Endothelial cell of umbilical vein (primary cell): ENCODE data around the gene MYL5. TPM values are rescaled to one million over a fixed set of nuclear protein-coding genes. Genes with fewer than 3 reads are reported as not detected.

Experiments
- BruUV-seq: library from RNA; stranded (reverse); fragments of 400-500 nt; replicated peaks from 2 replicates; lab custom pipeline; 2021; lab: Mats Ljungman, UMichigan
- CTCF ChIA-PET: fragments of 300-600, 350-600 bp; sonication (Branson Sonifier 250); formaldehyde crosslinking; loops from one replicate; lab custom pipeline; 2021; ENCODE audit warnings: antibody characterized with exemption, inconsistent platforms; lab: Charles Lee
- POLR2A ChIA-PET: fragments of 300-600, 350-600 bp; sonication (Branson Sonifier 250); formaldehyde crosslinking; loops from one replicate; lab custom pipeline; 2021; ENCODE audit warnings: antibody characterized with exemption, inconsistent platforms; lab: Charles Lee
- DNase-seq: peaks from one replicate; pipeline ENCODE4 v3.0.0-alpha.2; 2011; ENCODE audit warnings: low read depth, low spot score
- FAIRE-seq: peaks from 2 replicates; lab custom pipeline; 2011; peaks lifted over from hg19 to GRCh38; lab: Jason Lieb, UNC
- H2AFZ ChIP-seq: 2 replicates; pipeline ENCODE4 v1.6.0; 2012; ENCODE audit warnings: low read depth, low read length, control low read depth, inconsistent platforms
- H3K27ac ChIP-seq: 2 replicates; pipeline ENCODE4 v1.5.1; 2011; ENCODE audit warnings: low read depth, mild to moderate bottlenecking, control low read depth, low read length, moderate library complexity; ENCODE audit not compliant: insufficient read depth
- H3K27me3 ChIP-seq, 2 experiments: 2 replicates each; pipeline versions ENCODE4 v1.6.0 to v1.6.1; 2011; ENCODE audit warnings: low read length in 2 of 2, mixed read lengths in 1 of 2; ENCODE audit not compliant: control insufficient read depth in 2 of 2, insufficient read depth in 2 of 2
- H3K36me3 ChIP-seq, 2 experiments: 2 replicates in 1 of 2; 3 replicates in 1 of 2; pipeline ENCODE4 v1.5.1; 2011; ENCODE audit warnings: low read length in 2 of 2, mild to moderate bottlenecking in 1 of 2, moderate library complexity in 1 of 2; ENCODE audit not compliant: control insufficient read depth in 2 of 2, insufficient read depth in 2 of 2; ENCODE audit errors: extremely low read depth in 1 of 2
- H3K4me1 ChIP-seq: 3 replicates; pipeline ENCODE4 v1.5.1; 2011; ENCODE audit warnings: mild to moderate bottlenecking, low read length; ENCODE audit not compliant: control insufficient read depth, insufficient read depth; ENCODE audit errors: extremely low read depth
- H3K4me2 ChIP-seq: 2 replicates; pipeline ENCODE4 v1.6.1; 2011; ENCODE audit warnings: low read length, control low read depth, mixed read lengths; ENCODE audit not compliant: insufficient read depth
- H3K4me3 ChIP-seq, 3 experiments: fragments of 200-600 bp in 1 of 3; sonication (generic), shearing (Covaris generic) in 1 of 3; replicated peaks in 1 of 3; 2 replicates each; pipeline ENCODE4 v1.5.1; 2011 to 2016; ENCODE audit warnings: control low read depth in 3 of 3, low read length in 3 of 3, mild to moderate bottlenecking in 2 of 3, inconsistent platforms in 1 of 3, low read depth in 1 of 3, moderate library complexity in 1 of 3; ENCODE audit not compliant: insufficient read depth in 1 of 3
- H3K79me2 ChIP-seq: 2 replicates; pipeline ENCODE4 v1.6.0; 2012; ENCODE audit warnings: low read length, inconsistent platforms; ENCODE audit not compliant: control insufficient read depth, insufficient read depth
- H3K9ac ChIP-seq: replicated peaks from 2 replicates; pipeline ENCODE3; 2011; ENCODE audit warnings: low read length, control low read depth; ENCODE audit not compliant: insufficient read depth; ENCODE audit errors: extremely low read depth
- H3K9me1 ChIP-seq: replicated peaks from 3 replicates; pipeline ENCODE4 v1.6.0; 2011; ENCODE audit warnings: mild to moderate bottlenecking, low read length; ENCODE audit not compliant: control insufficient read depth, insufficient read depth; ENCODE audit errors: extremely low read depth
- H3K9me3 ChIP-seq: replicated peaks from 2 replicates; pipeline ENCODE4 v1.5.1; 2012; ENCODE audit warnings: low read length, inconsistent platforms; ENCODE audit not compliant: control insufficient read depth, insufficient read depth
- H4K20me1 ChIP-seq: replicated peaks from 2 replicates; pipeline ENCODE3; 2011; ENCODE audit warnings: mild to moderate bottlenecking, low read length; ENCODE audit not compliant: control insufficient read depth, insufficient read depth; ENCODE audit errors: extremely low read depth
- CTCF ChIP-seq, 2 donors: IDR thresholded peaks; 1 replicate in 1 of 2; 2 replicates in 1 of 2; pipeline ENCODE4 v1.5.1; 2011; ENCODE audit warnings: low read length in 2 of 2, mild to moderate bottlenecking in 2 of 2, moderate library complexity in 2 of 2, control low read depth in 1 of 2, inconsistent platforms in 1 of 2, low read depth in 1 of 2; ENCODE audit not compliant: insufficient read depth in 1 of 2; ENCODE audit errors: extremely low read depth in 1 of 2
- EZH2 ChIP-seq: IDR thresholded peaks from 2 replicates; pipeline ENCODE4 v1.6.1; 2012; ENCODE audit warnings: borderline replicate concordance, low read depth, mild to moderate bottlenecking, moderate library complexity, low read length, inconsistent platforms; ENCODE audit not compliant: severe bottlenecking
- FOS ChIP-seq: IDR thresholded peaks from 2 replicates; pipeline ENCODE4 v1.6.1; 2011; ENCODE audit warnings: mild to moderate bottlenecking, low read length, moderate library complexity, borderline replicate concordance; ENCODE audit not compliant: insufficient read depth
- GATA2 ChIP-seq: IDR thresholded peaks from 2 replicates; pipeline ENCODE4 v1.7.0; 2011; ENCODE audit warnings: low read depth, mild to moderate bottlenecking, moderate library complexity, mixed read lengths, low read length; ENCODE audit not compliant: insufficient read length, insufficient read depth
- JUN ChIP-seq: IDR thresholded peaks from 2 replicates; pipeline ENCODE4 v1.6.1; 2011; ENCODE audit warnings: borderline replicate concordance, low read depth; ENCODE audit not compliant: insufficient read length, insufficient read depth
- MYC ChIP-seq: IDR thresholded peaks from one replicate; pipeline ENCODE4 v1.6.1; 2011; ENCODE audit warnings: mild to moderate bottlenecking, low read depth, low read length
- POLR2A ChIP-seq: IDR thresholded peaks from 2 replicates; pipeline ENCODE4 v1.6.1; 2012; ENCODE audit warnings: low read depth, mild to moderate bottlenecking, control low read depth, low read length
- POLR2AphosphoS5 ChIP-seq: IDR thresholded peaks from 2 replicates; pipeline ENCODE4 v1.6.1; 2012; ENCODE audit warnings: low read depth, mild to moderate bottlenecking, control low read depth, low read length, moderate library complexity; ENCODE audit not compliant: insufficient read depth
- dilution Hi-C: fragments of 300-500 bp; cut with MboI; formaldehyde crosslinking; loops from one replicate; pipeline ENCODE4 v1.15.0; 2019; ENCODE audit warnings: low sequenced_read_pairs; ENCODE audit not compliant: extremely low pct_ligation_motif_present
- intact Hi-C: fragments of 100-400 bp; cut with micrococcal nuclease; formaldehyde crosslinking; loops from one replicate; pipeline ENCODE4 v1.10.0; 2022
- polyA plus RNA-seq, 4 experiments: library from polyadenylated mRNA; depleted of rRNA in 3 of 4; stranded (reverse) in 3 of 4; unstranded in 1 of 4; fragments of >200 nt; gene quantifications; 2 replicates each; pipeline versions ENCODE4 v1.2.1 to v1.2.3, GENCODE V29; 2011 to 2012; ENCODE audit warnings: missing spikeins in 1 of 4
- total RNA-seq: library from RNA; stranded (reverse); gene quantifications from 2 replicates; pipeline ENCODE4 v1.2.3, GENCODE V29; 2021
- TF ChIP-seq, protein P1 (sequence below): IDR thresholded peaks from 2 replicates; pipeline ENCODE4 v1.6.1; 2011; ENCODE audit not compliant: insufficient read depth, insufficient read length

Gene MYL5
- total and polyA plus RNA-seq, 2 donors (not counting 3 experiments of a cell fraction or from before 2014, with no cell fraction given) = 12.3 to 13.4 TPM

DNA sequence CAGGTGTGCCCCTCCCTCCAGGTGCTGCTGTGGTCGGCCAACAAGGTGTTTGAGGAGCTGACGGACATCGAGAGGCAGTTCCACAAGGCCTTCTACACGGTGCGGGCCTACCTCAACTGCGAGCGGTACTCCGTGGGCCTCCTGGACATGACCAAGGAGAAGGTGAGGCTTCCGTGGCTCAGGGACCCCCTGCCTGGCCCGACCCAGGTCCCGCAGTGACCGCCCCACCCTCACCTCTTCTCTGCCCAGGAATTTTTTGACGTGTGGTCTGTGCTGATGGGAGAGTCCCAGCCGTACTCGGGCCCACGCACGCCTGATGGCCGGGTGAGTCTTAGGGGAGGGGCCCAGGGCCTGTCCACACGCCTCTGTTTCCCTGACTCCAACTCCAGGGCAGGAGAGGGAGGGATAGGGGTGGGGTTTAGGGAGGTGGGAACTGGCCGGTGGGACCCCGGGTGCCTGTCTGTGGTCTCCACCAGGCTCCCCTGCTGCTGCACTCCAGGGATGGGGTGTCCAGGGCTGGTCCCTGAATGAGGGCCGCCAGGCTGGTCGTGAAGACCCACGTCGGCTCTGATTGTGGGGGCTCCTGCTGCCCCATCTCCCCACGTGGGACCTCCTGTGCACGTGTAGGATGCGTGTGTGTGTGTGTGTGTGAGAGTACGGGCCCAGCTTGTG lies 20.4 kb upstream of the MYL5 start:
- Histone ChIP-seq H3K79me2 (no peaks in the 10 kb centered on the region), H3K9ac (no peak overlapping the region), H3K4me2 (no peak overlapping the region), H3K36me3 (no peaks in the 10 kb centered on the region), H3K27me3 (no peaks in the 10 kb centered on the region), H4K20me1 (no peaks in the 10 kb centered on the region), H3K9me3 (no peaks in the 10 kb centered on the region), H3K4me1 (no peaks in the 10 kb centered on the region), H2AFZ (no peak overlapping the region), H3K27ac (no peak overlapping the region), H3K9me1 (no peaks in the 10 kb centered on the region), H3K4me3 (no peak overlapping the region)
- intact Hi-C loops = no loop called here
- no TSS peak for BruUV-seq
- ChIA-PET CTCF (no interaction called here), POLR2A (no interaction called here)
- no peak for DNase-seq
- no peak for FAIRE-seq
- TF ChIP-seq, protein P1, sequence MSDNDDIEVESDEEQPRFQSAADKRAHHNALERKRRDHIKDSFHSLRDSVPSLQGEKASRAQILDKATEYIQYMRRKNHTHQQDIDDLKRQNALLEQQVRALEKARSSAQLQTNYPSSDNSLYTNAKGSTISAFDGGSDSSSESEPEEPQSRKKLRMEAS = no peak
- TF ChIP-seq CTCF (IDR thresholded peaks at IDR 0.05; ENCODE audit: extremely low read depth in 1 of 2, insufficient read depth in 1 of 2, low read depth in 1 of 2, low read length in 2 of 2) (no peak), POLR2A (no peak)
- dilution Hi-C loops = no loop called here

GRCh38 chr4:654503-654845 lies 19.9 kb upstream of the MYL5 start:
- H3K36me3 ChIP-seq = no peaks in the 10 kb centered on the region
- H3K9ac ChIP-seq = no peak overlapping the region
- no peaks in the 10 kb centered on the region for H3K9me1 ChIP-seq
- intact Hi-C loops (no loop called here), dilution Hi-C loops (no loop called here)
- H4K20me1 ChIP-seq = no peaks in the 10 kb centered on the region
- H3K9me3 ChIP-seq = no peaks in the 10 kb centered on the region
- TF ChIP-seq, protein P1 = no peak
- TF ChIP-seq GATA2 (no peak), MYC (no peak), POLR2AphosphoS5 (no peak), EZH2 (no peak), CTCF (IDR thresholded peaks at IDR 0.05; ENCODE audit: extremely low read depth in 1 of 2, insufficient read depth in 1 of 2, low read depth in 1 of 2, low read length in 2 of 2) (no peak), JUN (no peak), POLR2A (no peak), FOS (no peak)
- ChIA-PET CTCF (no interaction called here), POLR2A (no interaction called here)
- no peaks in the 10 kb centered on the region for H3K4me1 ChIP-seq
- H2AFZ ChIP-seq = no peak overlapping the region
- H3K79me2 ChIP-seq = no peaks in the 10 kb centered on the region
- H3K27ac ChIP-seq = no peak overlapping the region
- H3K4me3 ChIP-seq = no peak overlapping the region
- H3K27me3 ChIP-seq = no peaks in the 10 kb centered on the region
- BruUV-seq = no TSS peak
- FAIRE-seq = no peak
- DNase-seq = no peak
- no peak overlapping the region for H3K4me2 ChIP-seq
